ENCODE measurements around the gene TRMU. TPM values are rescaled to one million over a fixed set of nuclear protein-coding genes. Genes with fewer than 3 reads are reported as not detected.

Gene TRMU
- total RNA-seq, 1 donor from 2014 or later = 19.6 TPM

- no peak for DNase-seq (ENCODE audit: low read depth in 2 of 2)
Measured at GRCh38 chr22:46355996-46356471, 20.5 kb downstream of the TRMU start.

- no peak for DNase-seq (ENCODE audit: low read depth in 2 of 2)
Measured at GRCh38 chr22:46356496-46357480, 21.3 kb downstream of the TRMU start.

GRCh38 chr22:46357711-46358520 is 22.4 kb downstream of the TRMU start:
- no peak for DNase-seq (ENCODE audit: low read depth in 2 of 2)

- no peak for DNase-seq (ENCODE audit: low read depth in 2 of 2)
Measured at GRCh38 chr22:46358766-46359165, 23.3 kb downstream of the TRMU start.

GRCh38 chr22:46359362-46359761 is 23.8 kb downstream of the TRMU start:
- no peak for DNase-seq (ENCODE audit: low read depth in 2 of 2)

GRCh38 chr22:46360097-46360496 is 24.6 kb downstream of the TRMU start:
- no peak for DNase-seq (ENCODE audit: low read depth in 2 of 2)

- DNase-seq (ENCODE audit: low read depth in 2 of 2) = no peak
Measured at GRCh38 chr22:46360891-46361290, 25.4 kb downstream of the TRMU start.

- DNase-seq (ENCODE audit: low read depth in 2 of 2) = no peak
Measured at GRCh38 chr22:46361826-46362202, 26.3 kb downstream of the TRMU start.

GRCh38 chr22:46362203-46362933 is 26.9 kb downstream of the TRMU start:
- DNase-seq (ENCODE audit: low read depth in 2 of 2) = no peak

GRCh38 chr22:46362934-46363515 is 27.5 kb downstream of the TRMU start:
- no peak for DNase-seq (ENCODE audit: low read depth in 2 of 2)

GRCh38 chr22:46363611-46364321 is 28.3 kb downstream of the TRMU start:
- DNase-seq (ENCODE audit: low read depth in 2 of 2) = no peak

GRCh38 chr22:46364341-46365165 is 29.0 kb downstream of the TRMU start:
- no peak for DNase-seq (ENCODE audit: low read depth in 2 of 2)

- DNase-seq (ENCODE audit: low read depth in 2 of 2) = no peak
Measured at GRCh38 chr22:46365166-46365624, 29.7 kb downstream of the TRMU start.

- DNase-seq (ENCODE audit: low read depth in 2 of 2) = no peak
Measured at GRCh38 chr22:46366327-46366731, 30.8 kb downstream of the TRMU start.

- DNase-seq (ENCODE audit: low read depth in 2 of 2) = no peak
Measured at GRCh38 chr22:46366801-46367706, 31.5 kb downstream of the TRMU start.

- peak; percentile 59 to 78 for DNase-seq (ENCODE audit: low read depth in 2 of 2)
Measured at GRCh38 chr22:46367707-46368191, 32.2 kb downstream of the TRMU start.

GRCh38 chr22:46368422-46368821 is 32.9 kb downstream of the TRMU start:
- no peak for DNase-seq (ENCODE audit: low read depth in 2 of 2)
